ENCODE results near the gene HSD17B13. TPM values are rescaled to one million over a fixed set of nuclear protein-coding genes. Genes with fewer than 3 reads are reported as not detected.

Gene HSD17B13
- total RNA-seq, 1 experiment from 2014 or later: not detected

- DNase-seq (ENCODE audit: low spot score): no peak
Measured at GRCh38 chr4:87266986-87267385, 55.7 kb downstream of the HSD17B13 start.

DNA sequence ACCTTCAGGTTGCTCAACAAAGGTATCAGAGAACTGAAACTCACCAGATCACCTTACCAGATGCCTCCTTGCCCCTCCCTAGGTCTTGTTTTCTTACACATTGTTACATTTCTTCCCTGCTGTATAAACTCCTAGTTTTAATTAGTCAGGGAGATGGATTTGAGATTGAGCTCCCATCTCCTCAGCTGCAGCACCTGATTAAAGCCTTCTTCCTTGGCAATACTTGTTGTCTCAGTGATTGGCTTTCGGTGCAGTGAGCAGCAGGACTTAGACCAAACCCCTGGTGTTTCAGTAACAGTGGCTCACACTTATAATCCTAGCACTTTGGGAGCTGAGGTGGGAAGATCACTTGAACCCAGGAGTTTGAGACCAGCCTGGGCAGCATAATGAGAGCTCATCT, 59.8 kb downstream of the HSD17B13 start:
- no peak for DNase-seq (ENCODE audit: low spot score)

GRCh38 chr4:87260477-87260876, 62.2 kb downstream of the HSD17B13 start:
- DNase-seq (ENCODE audit: low spot score): no peak

DNA sequence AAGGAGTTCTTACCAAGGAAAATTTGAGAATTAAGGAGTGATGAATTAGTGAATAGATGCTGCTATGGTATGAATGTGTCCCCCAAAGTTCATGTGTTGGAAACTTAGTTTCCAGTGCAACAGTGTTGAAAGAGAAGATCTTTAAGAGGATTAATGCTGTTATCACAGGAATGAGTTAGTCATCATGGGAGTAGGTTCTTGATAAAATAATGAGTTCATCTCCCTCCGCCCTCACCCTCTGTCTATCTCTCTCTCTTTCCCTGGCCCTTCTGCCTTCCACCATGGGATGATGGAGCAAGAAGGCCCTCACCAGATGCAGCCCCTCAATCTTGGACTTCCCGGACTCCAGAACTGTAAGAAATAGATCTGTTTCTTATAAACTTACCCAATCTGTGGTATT, 64.0 kb downstream of the HSD17B13 start:
- no peak for DNase-seq (ENCODE audit: low spot score)

GRCh38 chr4:87257523-87257922, 65.2 kb downstream of the HSD17B13 start:
- no peak for DNase-seq (ENCODE audit: low spot score)

GRCh38 chr4:87255755-87256154, 66.9 kb downstream of the HSD17B13 start:
- DNase-seq (ENCODE audit: low spot score): no peak

Small RNA genes lying within 50 kb of the gene (small RNA-seq; reads per million reads assigned to genes)
- not detected for gene MIR5705

Other genes starting within 250 kb of the HSD17B13 start
- gene KLHL8, start 102.3 kb downstream of the HSD17B13 start, total RNA-seq (2014; rRNA removed; shearing (Covaris generic)): 3.5 and 6.1 TPM in 2 replicates
- gene HSD17B11, start 68.3 kb upstream of the HSD17B13 start, total RNA-seq (2014; rRNA removed; shearing (Covaris generic)): 10.4 and 13.1 TPM in 2 replicates
- gene NUDT9, start 99.7 kb upstream of the HSD17B13 start, total RNA-seq (2014; rRNA removed; shearing (Covaris generic)): 9.1 and 19.4 TPM in 2 replicates
- gene SPARCL1, start 206.5 kb upstream of the HSD17B13 start, total RNA-seq (2014; rRNA removed; shearing (Covaris generic)): not detected in 2 replicates